DOHH2 (cell line): ENCODE measurements around the gene PDIA4.

Experiments used
- CTCF ChIP-seq: fragments of 200-600 bp; sonication (generic); IDR thresholded peaks from one replicate; pipeline ENCODE4 v1.5.1; 2014; ENCODE audit warnings: antibody characterized with exemption, mild to moderate bottlenecking, low read depth, low read length; ENCODE audit not compliant: poor library complexity, severe bottlenecking
- EZH2phosphoT487 ChIP-seq: fragments of 200-600 bp; sonication (generic); IDR thresholded peaks from 2 replicates; pipeline ENCODE4 v1.6.1; 2017; ENCODE audit warnings: borderline replicate concordance, mild to moderate bottlenecking, antibody characterized with exemption, low read length, moderate library complexity, mixed read lengths

- TF ChIP-seq CTCF (no peak), EZH2phosphoT487 (no peak)
These were observed 31.9 kb upstream of the PDIA4 start for GRCh38 chr7:149060156-149060555.
